Panc1 (cell line): ENCODE measurements around the gene IGSF21. TPM values are rescaled to one million over a fixed set of nuclear protein-coding genes. Genes with fewer than 3 reads are reported as not detected.

Experiments
- ATAC-seq: fragments of 200-7000 bp; cut with Tn5 transposase; 2 replicates; pipeline ENCODE4 v1.9.1; 2020; ENCODE audit warnings: mild to moderate bottlenecking, moderate library complexity
- BruUV-seq: library from RNA; stranded (reverse); fragments of 400-500 nt; replicated peaks from 2 replicates; lab custom pipeline; 2021; lab: Mats Ljungman, UMichigan
- CTCF ChIA-PET: fragments of 300-600 bp; sonication (Branson Sonifier 250); formaldehyde crosslinking; loops from one replicate; lab custom pipeline; 2022; ENCODE audit warnings: antibody characterized with exemption; lab: Charles Lee
- POLR2A ChIA-PET: fragments of 300-600 bp; sonication (Branson Sonifier 250); formaldehyde crosslinking; loops from one replicate; lab custom pipeline; 2022; ENCODE audit warnings: antibody characterized with exemption; lab: Charles Lee
- DNase-seq: peaks from one replicate; pipeline ENCODE4 v3.0.0-alpha.2; 2010; ENCODE audit warnings: low read depth, low spot score
- H3K27ac ChIP-seq: 2 replicates; pipeline ENCODE4 v1.5.1; 2011; ENCODE audit warnings: mild to moderate bottlenecking, low read length, inconsistent platforms
- H3K27me3 ChIP-seq: fragments of 200-500 bp; sonication (Bioruptor generic); 2 replicates; pipeline ENCODE4 v1.6.0; 2014; ENCODE audit warnings: low read length, inconsistent platforms; ENCODE audit not compliant: control insufficient read depth, insufficient read depth
- H3K36me3 ChIP-seq: fragments of 200-500 bp; sonication (Bioruptor generic); 2 replicates; pipeline ENCODE4 v1.5.1; 2014; ENCODE audit warnings: inconsistent platforms, mild to moderate bottlenecking, low read length, moderate library complexity; ENCODE audit not compliant: control insufficient read depth, insufficient read depth
- H3K4me1 ChIP-seq: 2 replicates; pipeline ENCODE4 v1.5.1; 2011; ENCODE audit warnings: inconsistent platforms, mild to moderate bottlenecking, low read length, moderate library complexity; ENCODE audit not compliant: control insufficient read depth, insufficient read depth
- H3K4me3 ChIP-seq, 2 experiments: 2 replicates each; pipeline ENCODE4 v1.5.1; 2011 to 2012; ENCODE audit warnings: low read depth in 2 of 2, low read length in 2 of 2, mild to moderate bottlenecking in 2 of 2, inconsistent platforms in 1 of 2, moderate library complexity in 1 of 2
- H3K9me3 ChIP-seq: fragments of 200-500 bp; sonication (Bioruptor generic); 2 replicates; pipeline ENCODE4 v1.5.1; 2014; ENCODE audit warnings: low read depth, mild to moderate bottlenecking, inconsistent platforms, low read length, moderate library complexity; ENCODE audit not compliant: control insufficient read depth, insufficient read depth
- POLR2AphosphoS5 ChIP-seq: IDR thresholded peaks from 2 replicates; pipeline ENCODE4 v1.6.1; 2012; ENCODE audit warnings: mild to moderate bottlenecking, low read depth, low read length, moderate library complexity
- SIN3A ChIP-seq: IDR thresholded peaks from 2 replicates; pipeline ENCODE4 v1.6.1; 2012; ENCODE audit warnings: low read depth, mild to moderate bottlenecking, low read length, moderate library complexity, borderline replicate concordance; ENCODE audit not compliant: insufficient read depth
- TCF7L2 ChIP-seq: IDR thresholded peaks from 2 replicates; pipeline ENCODE4 v1.6.1; 2011; ENCODE audit warnings: mild to moderate bottlenecking, low read depth, low read length, inconsistent platforms
- in situ Hi-C: cut with HindIII; loops from 2 replicates; pipeline ENCODE4 v1.10.0; 2016; ENCODE audit warnings: low sequenced_read_pairs, low pct_unique_long_range_greater_than_20kb
- intact Hi-C: fragments of 100-400 bp; cut with micrococcal nuclease; formaldehyde crosslinking; loops from one replicate; pipeline ENCODE4 v1.10.0; 2022; ENCODE audit not compliant: unreplicated experiment
- total RNA-seq: library from RNA; stranded (reverse); gene quantifications from one replicate; pipeline ENCODE4 v1.2.1, GENCODE V29; 2021; ENCODE audit not compliant: unreplicated experiment
- TF ChIP-seq, protein P1 (sequence below): fragments of 450-650 bp; IDR thresholded peaks from 2 replicates; pipeline ENCODE4 v1.5.1; 2017; ENCODE audit warnings: mild to moderate bottlenecking
- TF ChIP-seq, protein P2 (sequence below), 2 experiments: IDR thresholded peaks; 2 replicates each; pipeline ENCODE4 v1.6.1; 2011 to 2012; ENCODE audit warnings: low read depth in 2 of 2, control low read depth in 1 of 2, low read length in 1 of 2, mild to moderate bottlenecking in 1 of 2, moderate library complexity in 1 of 2; ENCODE audit not compliant: insufficient read depth in 1 of 2

IGSF21 gene
- total RNA-seq, 1 experiment from 2014 or later, result not detected

DNA sequence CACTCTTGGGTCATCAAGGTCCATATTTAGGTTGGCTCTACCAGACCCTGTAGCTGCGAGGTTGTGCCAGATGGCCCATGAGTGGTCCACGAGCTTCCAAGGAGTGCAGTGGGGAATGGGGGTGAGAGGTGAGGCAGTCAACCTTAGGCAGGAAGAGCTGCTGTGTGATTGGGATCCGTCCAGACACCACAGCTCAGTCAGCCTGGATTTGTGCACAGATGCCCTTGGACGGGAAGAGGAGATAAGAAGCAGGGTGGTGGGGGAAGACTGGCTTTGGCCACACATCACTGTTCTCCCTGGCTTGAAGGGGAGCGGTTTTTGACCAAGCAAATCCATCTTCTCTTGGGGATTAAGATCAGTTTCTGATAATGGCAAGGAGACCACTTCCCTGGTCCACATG is 130.6 kb downstream of the IGSF21 start:
- Histone ChIP-seq H3K27ac (no peak overlapping the region), H3K36me3 (no peaks in the 10 kb centered on the region), H3K4me3 (no peak overlapping the region), H3K4me1 (no peaks in the 10 kb centered on the region), H3K27me3 (peaks cover 9% of the 10 kb centered on the region; the same call in 1 of the 2 replicates), H3K9me3 (no peaks in the 10 kb centered on the region)
- BruUV-seq, result no TSS peak
- DNase-seq, result no peak
- ATAC-seq, result no peak
- in situ Hi-C loops, result no loop called here
- ChIA-PET POLR2A (no interaction called here), CTCF (no interaction called here)
- intact Hi-C loops, result no loop called here
- TF ChIP-seq SIN3A, result no peak
- TF ChIP-seq, protein P1, sequence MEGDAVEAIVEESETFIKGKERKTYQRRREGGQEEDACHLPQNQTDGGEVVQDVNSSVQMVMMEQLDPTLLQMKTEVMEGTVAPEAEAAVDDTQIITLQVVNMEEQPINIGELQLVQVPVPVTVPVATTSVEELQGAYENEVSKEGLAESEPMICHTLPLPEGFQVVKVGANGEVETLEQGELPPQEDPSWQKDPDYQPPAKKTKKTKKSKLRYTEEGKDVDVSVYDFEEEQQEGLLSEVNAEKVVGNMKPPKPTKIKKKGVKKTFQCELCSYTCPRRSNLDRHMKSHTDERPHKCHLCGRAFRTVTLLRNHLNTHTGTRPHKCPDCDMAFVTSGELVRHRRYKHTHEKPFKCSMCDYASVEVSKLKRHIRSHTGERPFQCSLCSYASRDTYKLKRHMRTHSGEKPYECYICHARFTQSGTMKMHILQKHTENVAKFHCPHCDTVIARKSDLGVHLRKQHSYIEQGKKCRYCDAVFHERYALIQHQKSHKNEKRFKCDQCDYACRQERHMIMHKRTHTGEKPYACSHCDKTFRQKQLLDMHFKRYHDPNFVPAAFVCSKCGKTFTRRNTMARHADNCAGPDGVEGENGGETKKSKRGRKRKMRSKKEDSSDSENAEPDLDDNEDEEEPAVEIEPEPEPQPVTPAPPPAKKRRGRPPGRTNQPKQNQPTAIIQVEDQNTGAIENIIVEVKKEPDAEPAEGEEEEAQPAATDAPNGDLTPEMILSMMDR, result no peak
- no peak for TF ChIP-seq TCF7L2
- TF ChIP-seq, protein P2, sequence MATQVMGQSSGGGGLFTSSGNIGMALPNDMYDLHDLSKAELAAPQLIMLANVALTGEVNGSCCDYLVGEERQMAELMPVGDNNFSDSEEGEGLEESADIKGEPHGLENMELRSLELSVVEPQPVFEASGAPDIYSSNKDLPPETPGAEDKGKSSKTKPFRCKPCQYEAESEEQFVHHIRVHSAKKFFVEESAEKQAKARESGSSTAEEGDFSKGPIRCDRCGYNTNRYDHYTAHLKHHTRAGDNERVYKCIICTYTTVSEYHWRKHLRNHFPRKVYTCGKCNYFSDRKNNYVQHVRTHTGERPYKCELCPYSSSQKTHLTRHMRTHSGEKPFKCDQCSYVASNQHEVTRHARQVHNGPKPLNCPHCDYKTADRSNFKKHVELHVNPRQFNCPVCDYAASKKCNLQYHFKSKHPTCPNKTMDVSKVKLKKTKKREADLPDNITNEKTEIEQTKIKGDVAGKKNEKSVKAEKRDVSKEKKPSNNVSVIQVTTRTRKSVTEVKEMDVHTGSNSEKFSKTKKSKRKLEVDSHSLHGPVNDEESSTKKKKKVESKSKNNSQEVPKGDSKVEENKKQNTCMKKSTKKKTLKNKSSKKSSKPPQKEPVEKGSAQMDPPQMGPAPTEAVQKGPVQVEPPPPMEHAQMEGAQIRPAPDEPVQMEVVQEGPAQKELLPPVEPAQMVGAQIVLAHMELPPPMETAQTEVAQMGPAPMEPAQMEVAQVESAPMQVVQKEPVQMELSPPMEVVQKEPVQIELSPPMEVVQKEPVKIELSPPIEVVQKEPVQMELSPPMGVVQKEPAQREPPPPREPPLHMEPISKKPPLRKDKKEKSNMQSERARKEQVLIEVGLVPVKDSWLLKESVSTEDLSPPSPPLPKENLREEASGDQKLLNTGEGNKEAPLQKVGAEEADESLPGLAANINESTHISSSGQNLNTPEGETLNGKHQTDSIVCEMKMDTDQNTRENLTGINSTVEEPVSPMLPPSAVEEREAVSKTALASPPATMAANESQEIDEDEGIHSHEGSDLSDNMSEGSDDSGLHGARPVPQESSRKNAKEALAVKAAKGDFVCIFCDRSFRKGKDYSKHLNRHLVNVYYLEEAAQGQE (IDR thresholded peaks at IDR 0.05; ENCODE audit: insufficient read depth in 1 of 2, low read depth in 2 of 2, low read length in 1 of 2), result no peak
- TF ChIP-seq POLR2AphosphoS5, result no peak

DNA sequence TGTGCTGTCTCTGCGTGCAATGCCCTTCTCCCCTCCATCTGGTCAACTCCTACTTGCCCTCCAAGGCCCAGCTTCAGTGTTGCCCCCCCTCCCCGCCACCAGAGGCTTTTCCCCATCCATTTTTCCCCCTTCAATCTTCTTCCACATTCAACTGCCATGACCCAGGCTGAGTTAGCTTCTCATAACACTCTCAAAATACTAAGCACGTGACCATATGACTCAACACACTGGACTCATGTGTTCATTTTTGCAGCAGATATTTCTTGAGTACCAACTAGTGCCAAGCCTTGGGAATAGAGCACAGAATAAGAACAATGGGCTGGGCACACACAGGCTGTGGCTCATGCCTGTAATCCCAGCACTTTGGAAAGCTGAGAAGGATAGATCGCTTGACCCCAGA is 132.1 kb downstream of the IGSF21 start:
- ChIA-PET CTCF (no interaction called here), POLR2A (no interaction called here)
- Histone ChIP-seq H3K4me1 (no peaks in the 10 kb centered on the region), H3K27ac (no peak overlapping the region), H3K4me3 (no peak overlapping the region), H3K27me3 (peaks cover 12% of the 10 kb centered on the region; the same call in 1 of the 2 replicates), H3K36me3 (no peaks in the 10 kb centered on the region), H3K9me3 (no peaks in the 10 kb centered on the region)
- no peak for DNase-seq
- BruUV-seq, result no TSS peak
- in situ Hi-C loops, result no loop called here
- no peak for ATAC-seq
- intact Hi-C loops, result no loop called here
- TF ChIP-seq TCF7L2, result no peak
- no peak for TF ChIP-seq SIN3A
- TF ChIP-seq POLR2AphosphoS5, result no peak
- TF ChIP-seq, protein P1, result no peak
- TF ChIP-seq, protein P2 (IDR thresholded peaks at IDR 0.05; ENCODE audit: insufficient read depth in 1 of 2, low read depth in 2 of 2, low read length in 1 of 2), result no peak
